GM19240 (cell line): ENCODE results near the gene TAF1L.

ENCODE experiments used
- DNase-seq: peaks from one replicate; pipeline ENCODE4 v3.0.0; 2011; ENCODE audit warnings: low spot score; ENCODE audit not compliant: insufficient read length

TAF1L gene

GRCh38 chr9:32596096-32596865 is 39.2 kb downstream of the TAF1L start:
- DNase-seq = no peak

DNA sequence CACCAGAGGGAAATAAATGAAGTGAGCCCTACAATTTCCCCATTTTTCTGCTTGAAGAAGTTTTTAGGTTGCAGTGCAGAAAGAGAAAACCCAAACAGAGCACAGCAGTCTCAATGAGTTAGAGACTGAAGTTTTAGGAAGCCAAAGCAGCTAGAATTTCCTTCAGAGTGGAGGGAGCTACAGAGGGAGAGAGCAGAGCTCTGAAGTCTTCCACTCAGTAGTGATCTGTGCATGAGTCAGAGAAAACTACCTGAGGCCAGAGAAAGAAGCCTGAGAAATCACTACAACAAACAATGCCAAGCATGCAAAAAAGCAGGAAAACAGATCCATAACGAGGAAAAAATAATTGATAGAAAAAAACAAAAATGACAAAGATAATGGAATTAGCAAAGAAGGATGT is 44.6 kb downstream of the TAF1L start:
- DNase-seq = no peak

GRCh38 chr9:32590476-32590875 is 45.0 kb downstream of the TAF1L start:
- no peak for DNase-seq

- no peak for DNase-seq
These were observed 46.3 kb downstream of the TAF1L start for GRCh38 chr9:32589083-32589723.

DNA sequence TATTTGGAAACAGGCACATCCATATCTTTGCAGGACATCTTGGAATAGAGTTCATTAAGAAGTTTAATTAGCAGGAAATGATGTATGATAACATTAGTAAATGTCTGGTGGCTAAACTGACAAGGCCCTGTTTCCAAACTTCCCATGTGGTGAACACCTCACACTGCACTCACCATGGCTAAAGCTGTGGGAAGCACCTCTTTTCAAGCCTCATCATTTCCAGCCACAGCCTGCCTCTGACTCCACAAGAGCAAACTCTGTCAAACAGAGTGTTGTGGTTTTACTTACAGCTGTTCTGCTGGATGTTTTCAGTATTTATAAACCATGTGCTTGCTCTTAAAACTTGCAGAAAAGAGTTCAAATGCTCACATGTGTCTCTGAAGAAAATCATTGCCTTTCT is 47.6 kb downstream of the TAF1L start:
- DNase-seq = no peak

GRCh38 chr9:32584784-32585183 is 50.7 kb downstream of the TAF1L start:
- no peak for DNase-seq

DNA sequence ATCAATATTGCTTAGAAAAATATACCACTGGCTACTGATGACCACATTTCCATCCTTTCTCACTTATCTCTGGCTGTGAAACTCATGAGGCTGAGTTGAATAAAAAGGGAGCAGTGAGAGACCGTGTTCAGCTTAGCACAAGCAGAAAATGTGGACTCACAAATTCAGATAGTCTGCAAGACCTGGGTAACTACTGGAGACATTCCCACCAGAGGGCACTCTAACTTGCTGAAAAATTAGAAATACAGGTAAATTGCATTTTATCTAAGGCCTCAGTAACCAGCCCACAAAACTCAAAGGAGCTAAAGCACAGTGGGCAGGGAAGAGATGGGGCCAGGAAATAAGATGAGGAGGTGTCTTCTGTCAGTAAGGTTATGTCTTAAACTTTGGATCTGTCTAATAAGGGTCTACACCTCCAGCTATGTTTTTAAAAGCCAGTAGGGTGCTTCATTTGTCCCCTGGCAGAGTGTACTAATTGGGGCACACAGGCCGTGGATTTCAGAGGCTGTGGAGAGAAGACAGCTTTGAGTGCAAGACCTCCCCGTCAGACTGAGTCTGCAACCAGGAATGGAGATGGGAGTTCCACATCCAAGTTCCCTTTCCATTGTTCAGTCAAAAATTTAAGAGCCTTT is 53.8 kb downstream of the TAF1L start:
- no peak for DNase-seq

DNA sequence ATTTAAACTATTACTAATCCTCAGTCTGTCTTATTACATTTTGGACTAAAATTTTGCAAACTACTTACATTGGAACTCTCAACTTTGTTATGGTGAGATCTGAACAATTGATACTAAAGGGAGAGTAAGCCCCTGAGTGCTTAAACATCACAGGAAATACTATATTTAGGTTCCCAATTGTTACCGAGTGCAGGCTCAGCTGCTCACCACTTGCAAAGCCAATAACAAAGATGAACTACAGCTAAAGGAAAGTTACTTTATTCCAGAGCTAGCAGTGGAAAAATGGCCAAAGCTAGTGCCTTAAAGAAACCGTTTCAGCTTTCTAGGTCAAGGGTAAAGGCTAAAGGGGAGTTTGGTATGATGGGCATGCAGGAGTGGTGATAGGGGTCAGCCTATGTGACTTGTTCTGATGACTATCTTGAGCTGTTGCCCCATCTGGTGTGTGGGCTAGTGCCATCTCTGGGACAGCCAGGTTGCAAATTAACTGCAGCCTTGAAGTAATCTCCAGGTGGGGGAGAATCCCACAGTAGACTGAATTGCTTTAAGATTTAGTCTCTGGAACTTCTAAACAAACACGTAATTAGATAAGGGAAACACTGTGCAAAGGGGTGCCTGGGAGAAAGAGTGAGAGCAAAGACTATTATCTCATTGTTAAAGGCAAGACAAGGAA is 54.7 kb downstream of the TAF1L start:
- DNase-seq = no peak

DNA sequence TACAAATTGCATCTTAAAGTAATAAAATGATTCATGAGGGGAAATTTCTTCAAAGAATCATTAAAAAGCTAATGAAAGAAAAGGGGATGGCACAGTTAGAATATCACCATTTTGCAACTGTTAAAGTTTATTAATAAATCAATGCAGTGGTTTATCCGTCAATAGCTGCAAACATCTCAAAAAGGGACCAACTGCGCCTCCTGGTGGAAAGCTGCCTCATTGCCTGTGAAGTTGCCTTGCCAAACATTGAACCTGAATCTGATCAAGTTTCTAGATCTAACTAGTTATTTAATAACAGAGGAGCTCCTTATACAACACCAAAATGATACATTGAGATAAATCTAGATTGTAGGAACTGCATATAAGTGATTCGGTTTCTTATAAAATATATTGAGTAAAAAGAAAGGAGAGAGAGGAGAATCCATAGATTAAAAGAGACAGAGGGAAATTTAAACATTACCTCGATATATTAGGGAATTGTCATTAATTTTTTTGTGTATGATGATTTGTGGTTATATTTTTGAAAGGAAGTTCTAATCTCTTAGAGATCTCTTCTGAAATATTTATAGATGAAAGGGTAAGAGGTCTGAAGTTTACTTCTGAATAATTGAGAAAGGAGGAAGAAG is 55.6 kb downstream of the TAF1L start:
- no peak for DNase-seq
